ENCODE measurements around the gene TAS1R2. TPM values are rescaled to one million over a fixed set of nuclear protein-coding genes. Genes with fewer than 3 reads are reported as not detected.

The TAS1R2 gene
- total and polyA plus RNA-seq, 2 donors from 2014 or later = not detected

GRCh38 chr1:18817795-18818435 is 41.5 kb downstream of the TAS1R2 start:
- Histone ChIP-seq H3K4me3 (ENCODE audit: low read length in 3 of 3) (no peak overlapping the region), H3K36me3 (ENCODE audit: control insufficient read depth in 2 of 3, insufficient read depth in 3 of 3, low read length in 3 of 3) (no peaks in the 10 kb centered on the region), H3K9me3 (ENCODE audit: control insufficient read depth in 2 of 3, insufficient read depth in 1 of 3, low read length in 3 of 3) (no peaks in the 10 kb centered on the region), H3K4me1 (ENCODE audit: control insufficient read depth in 2 of 3, insufficient read depth in 2 of 3, low read depth in 1 of 3, low read length in 3 of 3) (peaks cover 0 to 4% (median 0%) of the 10 kb centered on the region in 3 donors), H3K27me3 (ENCODE audit: control insufficient read depth, insufficient read depth, low read length) (peaks cover 10% of the 10 kb centered on the region), H3K9ac (ENCODE audit: low read length in 3 of 3) (no peak overlapping the region), H3K27ac (ENCODE audit: low read depth in 2 of 2, low read length in 2 of 2) (no peak overlapping the region)
- intact Hi-C loops (cut with DNase I) = no loop called here
- TF ChIP-seq, protein P1, sequence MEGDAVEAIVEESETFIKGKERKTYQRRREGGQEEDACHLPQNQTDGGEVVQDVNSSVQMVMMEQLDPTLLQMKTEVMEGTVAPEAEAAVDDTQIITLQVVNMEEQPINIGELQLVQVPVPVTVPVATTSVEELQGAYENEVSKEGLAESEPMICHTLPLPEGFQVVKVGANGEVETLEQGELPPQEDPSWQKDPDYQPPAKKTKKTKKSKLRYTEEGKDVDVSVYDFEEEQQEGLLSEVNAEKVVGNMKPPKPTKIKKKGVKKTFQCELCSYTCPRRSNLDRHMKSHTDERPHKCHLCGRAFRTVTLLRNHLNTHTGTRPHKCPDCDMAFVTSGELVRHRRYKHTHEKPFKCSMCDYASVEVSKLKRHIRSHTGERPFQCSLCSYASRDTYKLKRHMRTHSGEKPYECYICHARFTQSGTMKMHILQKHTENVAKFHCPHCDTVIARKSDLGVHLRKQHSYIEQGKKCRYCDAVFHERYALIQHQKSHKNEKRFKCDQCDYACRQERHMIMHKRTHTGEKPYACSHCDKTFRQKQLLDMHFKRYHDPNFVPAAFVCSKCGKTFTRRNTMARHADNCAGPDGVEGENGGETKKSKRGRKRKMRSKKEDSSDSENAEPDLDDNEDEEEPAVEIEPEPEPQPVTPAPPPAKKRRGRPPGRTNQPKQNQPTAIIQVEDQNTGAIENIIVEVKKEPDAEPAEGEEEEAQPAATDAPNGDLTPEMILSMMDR (IDR thresholded peaks at IDR 0.05; ENCODE audit: borderline replicate concordance, extremely low read depth, insufficient read depth) = no peak
- FAIRE-seq (no peak), DNase-seq (peak in 1 of 5 donors; percentile 48)

DNA sequence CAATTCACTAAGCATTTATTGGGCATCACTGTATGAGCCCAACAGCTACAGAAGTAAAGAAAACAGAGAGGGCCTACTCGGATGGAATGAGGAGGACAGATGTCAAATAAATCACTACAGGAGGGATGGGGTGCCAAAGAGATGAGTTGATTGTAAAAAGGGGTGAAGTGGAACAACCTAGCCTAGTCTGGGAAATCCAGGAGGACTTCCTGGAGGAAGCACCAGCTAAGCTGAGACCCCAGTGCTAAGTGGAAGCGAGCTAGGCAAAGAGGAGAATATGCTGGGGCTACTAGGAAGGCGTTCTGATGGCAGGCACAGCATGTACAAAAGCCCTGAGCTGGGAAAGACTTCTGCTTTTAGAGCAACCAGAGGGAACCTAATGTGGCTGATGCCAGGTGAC is 42.1 kb downstream of the TAS1R2 start:
- H3K27ac ChIP-seq (ENCODE audit: low read depth in 2 of 2, low read length in 2 of 2) = no peak overlapping the region
- FAIRE-seq (no peak), DNase-seq (no peak)
- peaks cover 0 to 4% (median 0%) of the 10 kb centered on the region in 3 donors for H3K4me1 ChIP-seq (ENCODE audit: control insufficient read depth in 2 of 3, insufficient read depth in 2 of 3, low read depth in 1 of 3, low read length in 3 of 3)
- no peaks in the 10 kb centered on the region for H3K9me3 ChIP-seq (ENCODE audit: control insufficient read depth in 2 of 3, insufficient read depth in 1 of 3, low read length in 3 of 3)
- H3K9ac ChIP-seq (ENCODE audit: low read length in 3 of 3) = no peak overlapping the region
- TF ChIP-seq, protein P1 (IDR thresholded peaks at IDR 0.05; ENCODE audit: borderline replicate concordance, extremely low read depth, insufficient read depth) = no peak
- no peak overlapping the region for H3K4me3 ChIP-seq (ENCODE audit: low read length in 3 of 3)
- intact Hi-C loops (cut with DNase I) = no loop called here
- H3K36me3 ChIP-seq (ENCODE audit: control insufficient read depth in 2 of 3, insufficient read depth in 3 of 3, low read length in 3 of 3) = no peaks in the 10 kb centered on the region
- H3K27me3 ChIP-seq (ENCODE audit: control insufficient read depth, insufficient read depth, low read length) = peaks cover 10% of the 10 kb centered on the region

- H3K4me3 ChIP-seq (ENCODE audit: low read length in 3 of 3) = no peak overlapping the region
- intact Hi-C loops (cut with DNase I) = no loop called here
- no peak overlapping the region for H3K27ac ChIP-seq (ENCODE audit: low read depth in 2 of 2, low read length in 2 of 2)
- peaks cover 0 to 4% (median 0%) of the 10 kb centered on the region in 3 donors for H3K4me1 ChIP-seq (ENCODE audit: control insufficient read depth in 2 of 3, insufficient read depth in 2 of 3, low read depth in 1 of 3, low read length in 3 of 3)
- TF ChIP-seq, protein P1 (IDR thresholded peaks at IDR 0.05; ENCODE audit: borderline replicate concordance, extremely low read depth, insufficient read depth) = no peak
- H3K9me3 ChIP-seq (ENCODE audit: control insufficient read depth in 2 of 3, insufficient read depth in 1 of 3, low read length in 3 of 3) = no peaks in the 10 kb centered on the region
- H3K27me3 ChIP-seq (ENCODE audit: control insufficient read depth, insufficient read depth, low read length) = peaks cover 10% of the 10 kb centered on the region
- DNase-seq (peak in 1 of 5 donors; percentile 10), FAIRE-seq (no peak)
- no peak overlapping the region for H3K9ac ChIP-seq (ENCODE audit: low read length in 3 of 3)
- H3K36me3 ChIP-seq (ENCODE audit: control insufficient read depth in 2 of 3, insufficient read depth in 3 of 3, low read length in 3 of 3) = no peaks in the 10 kb centered on the region
These were observed 42.7 kb downstream of the TAS1R2 start for GRCh38 chr1:18816808-18817207.

Data from kidney (tissue), 14 donors.